OCI-LY1 (cell line): ENCODE data around the gene MMS19.

Experiments
- CTCF ChIP-seq: fragments of 200-600 bp; sonication (generic), shearing (Covaris generic); IDR thresholded peaks from 2 replicates; pipeline ENCODE4 v1.5.1; 2017; ENCODE audit warnings: mild to moderate bottlenecking, antibody characterized with exemption, low read length, moderate library complexity, mixed read lengths
- EZH2 ChIP-seq: fragments of 200-600 bp; sonication (generic), shearing (Covaris generic); IDR thresholded peaks from 2 replicates; pipeline ENCODE4 v1.8.0; 2017; ENCODE audit warnings: borderline replicate concordance, mixed run types, mild to moderate bottlenecking, antibody characterized with exemption, low read length, moderate library complexity, mixed read lengths

GRCh38 chr10:97459933-97460332, 38.3 kb downstream of the MMS19 start:
- TF ChIP-seq CTCF: no peak
- TF ChIP-seq EZH2: no peak
